ENCODE results near the gene DMRT1.
A peak's percentile ranks its signal among the peaks of the same experiment; 100 is the strongest.

DMRT1 gene

DNA sequence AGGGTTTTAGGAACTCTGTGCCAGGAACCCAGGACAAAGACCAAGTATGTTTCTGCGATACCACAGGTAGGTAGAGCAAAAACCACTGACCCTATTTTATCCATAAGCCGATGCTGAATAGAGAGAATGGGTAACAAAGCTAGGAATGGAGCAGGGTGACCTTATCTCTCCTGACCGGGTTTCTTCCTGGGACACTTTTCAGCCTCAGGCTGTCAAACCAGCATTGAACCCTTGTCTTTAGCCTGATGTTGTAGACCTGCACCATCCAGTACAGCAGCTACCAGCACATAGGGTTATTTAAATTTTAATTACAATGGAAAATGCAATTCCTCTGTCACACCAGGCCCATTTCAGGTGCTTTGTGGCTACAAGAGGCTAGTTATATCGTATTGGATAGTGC, 91.9 kb downstream of the DMRT1 start:
- H3K4me1 ChIP-seq, result no peaks in the 10 kb centered on the region
- DNase-seq, result no peak

DNA sequence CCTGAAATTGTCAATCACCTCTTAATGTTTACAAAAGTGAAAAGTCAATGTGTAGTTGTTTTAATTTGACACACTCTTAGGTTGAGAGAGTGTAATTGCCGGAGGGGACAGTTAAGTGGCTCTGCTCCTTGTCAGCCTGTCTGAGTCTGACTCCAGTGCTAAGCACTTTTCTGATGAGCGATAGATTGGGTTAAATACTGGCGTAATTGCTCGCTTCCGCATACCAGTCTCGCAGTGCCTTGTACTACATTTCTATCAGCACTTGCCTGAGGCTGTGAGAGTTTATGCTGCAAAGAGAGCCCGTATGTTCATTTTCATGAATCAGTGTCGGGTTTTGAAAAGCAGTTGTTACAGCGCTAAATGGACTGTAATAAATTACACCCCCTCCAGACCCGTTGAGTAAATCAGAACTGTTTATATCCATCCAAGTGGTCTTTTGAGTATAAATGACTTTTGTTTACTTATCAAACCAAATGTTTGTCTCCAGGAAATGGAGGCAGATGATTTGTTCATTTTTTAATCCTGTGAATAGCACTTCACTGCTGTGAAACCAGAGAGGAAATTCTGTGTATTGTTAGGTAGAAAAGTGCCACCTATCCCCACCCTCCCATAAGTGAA, 94.0 kb downstream of the DMRT1 start:
- no peaks in the 10 kb centered on the region for H3K9me3 ChIP-seq
- TF ChIP-seq, protein P1, sequence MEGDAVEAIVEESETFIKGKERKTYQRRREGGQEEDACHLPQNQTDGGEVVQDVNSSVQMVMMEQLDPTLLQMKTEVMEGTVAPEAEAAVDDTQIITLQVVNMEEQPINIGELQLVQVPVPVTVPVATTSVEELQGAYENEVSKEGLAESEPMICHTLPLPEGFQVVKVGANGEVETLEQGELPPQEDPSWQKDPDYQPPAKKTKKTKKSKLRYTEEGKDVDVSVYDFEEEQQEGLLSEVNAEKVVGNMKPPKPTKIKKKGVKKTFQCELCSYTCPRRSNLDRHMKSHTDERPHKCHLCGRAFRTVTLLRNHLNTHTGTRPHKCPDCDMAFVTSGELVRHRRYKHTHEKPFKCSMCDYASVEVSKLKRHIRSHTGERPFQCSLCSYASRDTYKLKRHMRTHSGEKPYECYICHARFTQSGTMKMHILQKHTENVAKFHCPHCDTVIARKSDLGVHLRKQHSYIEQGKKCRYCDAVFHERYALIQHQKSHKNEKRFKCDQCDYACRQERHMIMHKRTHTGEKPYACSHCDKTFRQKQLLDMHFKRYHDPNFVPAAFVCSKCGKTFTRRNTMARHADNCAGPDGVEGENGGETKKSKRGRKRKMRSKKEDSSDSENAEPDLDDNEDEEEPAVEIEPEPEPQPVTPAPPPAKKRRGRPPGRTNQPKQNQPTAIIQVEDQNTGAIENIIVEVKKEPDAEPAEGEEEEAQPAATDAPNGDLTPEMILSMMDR (IDR thresholded peaks at IDR 0.05; ENCODE audit: low read depth, low read length), result no peak
- DNase-seq, result peak; percentile 7
- no peak overlapping the region for H3K4me3 ChIP-seq (ENCODE audit: low read depth, low read length)
- no peaks in the 10 kb centered on the region for H3K27me3 ChIP-seq
- H3K4me1 ChIP-seq, result no peaks in the 10 kb centered on the region
- H3K36me3 ChIP-seq, result no peaks in the 10 kb centered on the region

More for the DNA sequence above, 91.9 kb downstream of the DMRT1 start:
- no peaks in the 10 kb centered on the region for H3K36me3 ChIP-seq
- H3K27me3 ChIP-seq, result no peaks in the 10 kb centered on the region
- no peaks in the 10 kb centered on the region for H3K9me3 ChIP-seq
- no peak overlapping the region for H3K4me3 ChIP-seq (ENCODE audit: low read depth, low read length)
- TF ChIP-seq, protein P1 (IDR thresholded peaks at IDR 0.05; ENCODE audit: low read depth, low read length), result no peak

DNA sequence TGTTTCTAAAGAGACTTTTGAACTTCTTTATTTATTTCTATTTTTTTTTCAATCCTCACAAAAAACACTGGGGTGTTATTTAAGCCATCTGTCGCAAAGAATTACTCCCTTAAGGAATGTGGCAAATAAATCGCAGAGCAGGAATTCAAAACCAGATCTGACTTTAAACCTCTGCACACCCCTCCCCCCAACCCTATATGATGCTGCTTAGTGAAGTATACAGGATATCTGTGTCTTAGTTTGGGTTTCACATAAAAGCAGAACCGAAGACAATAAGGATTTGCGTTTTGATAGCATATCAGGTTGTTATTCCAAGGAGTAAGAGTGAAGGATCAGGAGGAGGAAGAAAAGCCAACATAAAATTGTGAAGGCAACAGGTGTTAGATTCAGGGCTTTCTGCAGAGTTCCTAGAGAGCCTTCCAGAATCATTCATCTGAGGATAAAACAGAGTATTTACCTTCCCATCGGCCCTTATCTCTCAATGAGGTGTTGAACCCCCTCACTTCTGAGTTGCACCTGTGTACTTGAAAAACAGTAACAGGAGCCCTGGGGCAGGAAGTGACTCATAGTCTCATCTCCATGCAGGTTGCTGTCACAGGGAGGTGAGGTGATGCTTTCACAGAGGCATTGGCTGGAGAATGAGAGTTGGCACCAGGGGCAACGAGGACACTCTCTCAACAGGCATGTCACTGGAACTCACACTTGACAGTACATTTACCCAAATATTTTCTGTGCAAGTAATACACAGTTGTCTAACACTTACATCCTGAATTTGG, 101.5 kb downstream of the DMRT1 start:
- DNase-seq, result no peak
- TF ChIP-seq, protein P1 (IDR thresholded peaks at IDR 0.05; ENCODE audit: low read depth, low read length), result no peak

DNA sequence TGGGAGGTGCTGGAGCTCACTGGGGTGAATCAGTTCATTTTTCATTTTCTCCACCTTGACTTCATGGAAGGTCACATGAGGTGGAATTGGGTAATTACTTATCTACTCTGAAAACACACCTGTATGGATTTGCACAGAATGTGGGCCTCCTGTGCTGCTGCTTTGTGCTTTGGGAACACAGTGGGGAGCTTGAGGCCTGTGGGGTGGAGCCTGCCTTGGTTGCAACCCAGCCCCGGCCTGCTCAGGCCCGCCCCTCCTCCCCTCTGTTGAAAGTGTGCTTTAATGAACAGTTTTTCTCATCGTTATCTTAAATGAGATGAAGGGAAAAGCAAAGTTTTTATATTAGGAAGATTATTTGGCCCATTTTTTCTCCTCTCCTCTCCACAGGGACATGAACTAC, 106.5 kb downstream of the DMRT1 start:
- H3K4me3 ChIP-seq (ENCODE audit: low read depth, low read length), result no peak overlapping the region
- no peak for DNase-seq
- TF ChIP-seq, protein P1 (IDR thresholded peaks at IDR 0.05; ENCODE audit: low read depth, low read length), result no peak
- H3K9me3 ChIP-seq, result no peaks in the 10 kb centered on the region
- no peaks in the 10 kb centered on the region for H3K4me1 ChIP-seq
- no peaks in the 10 kb centered on the region for H3K36me3 ChIP-seq
- no peaks in the 10 kb centered on the region for H3K27me3 ChIP-seq

More for the DNA sequence above, 101.5 kb downstream of the DMRT1 start:
- Histone ChIP-seq H3K36me3 (no peaks in the 10 kb centered on the region), H3K4me3 (ENCODE audit: low read depth, low read length) (no peak overlapping the region), H3K4me1 (no peaks in the 10 kb centered on the region), H3K27me3 (no peaks in the 10 kb centered on the region), H3K9me3 (no peaks in the 10 kb centered on the region)

DNA sequence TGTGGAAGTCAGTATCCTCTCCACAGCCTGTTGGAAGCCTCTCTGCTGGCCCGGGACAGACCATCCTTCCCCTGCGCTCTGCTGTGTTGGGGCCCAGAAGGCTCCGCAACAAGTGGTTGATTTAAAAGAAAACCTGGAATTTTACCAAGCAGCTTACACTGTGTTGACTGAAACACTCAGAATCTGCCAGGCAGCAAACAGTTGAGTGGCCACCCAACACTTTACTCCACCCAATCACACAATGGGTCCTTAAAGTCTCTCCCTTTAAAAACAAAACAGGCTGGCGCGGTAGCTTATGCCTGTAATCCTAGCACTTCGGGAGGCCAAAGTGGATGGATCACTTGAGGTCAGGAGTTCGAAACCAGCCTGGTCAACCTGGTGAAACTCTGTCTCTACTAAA, 107.0 kb downstream of the DMRT1 start:
- Histone ChIP-seq H3K4me3 (ENCODE audit: low read depth, low read length) (no peak overlapping the region), H3K9me3 (no peaks in the 10 kb centered on the region), H3K27me3 (no peaks in the 10 kb centered on the region), H3K4me1 (no peaks in the 10 kb centered on the region), H3K36me3 (no peaks in the 10 kb centered on the region)
- TF ChIP-seq, protein P1 (IDR thresholded peaks at IDR 0.05; ENCODE audit: low read depth, low read length), result no peak
- no peak for DNase-seq

DNA sequence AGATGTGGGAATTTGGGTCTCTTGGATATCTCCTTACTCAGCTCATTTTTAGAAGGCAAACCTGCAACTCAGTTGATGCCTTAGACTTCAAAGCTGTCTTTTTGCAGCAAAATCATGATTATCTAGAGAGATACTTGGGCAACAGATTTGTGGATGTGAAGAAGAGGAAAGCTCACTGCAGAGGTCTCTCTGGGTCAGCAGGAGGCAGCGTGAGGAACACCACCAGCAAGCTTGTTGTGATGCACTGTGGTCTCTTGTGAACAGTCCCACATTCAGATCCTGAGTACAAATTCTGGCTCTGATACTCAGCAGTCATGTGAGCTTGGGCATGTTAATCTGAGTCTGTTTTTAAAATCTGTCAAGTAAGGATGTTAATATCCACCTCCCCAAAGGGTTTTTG, 108.6 kb downstream of the DMRT1 start:
- TF ChIP-seq, protein P1 (IDR thresholded peaks at IDR 0.05; ENCODE audit: low read depth, low read length), result no peak

More for the DNA sequence above, 108.6 kb downstream of the DMRT1 start:
- Histone ChIP-seq H3K4me3 (ENCODE audit: low read depth, low read length) (no peak overlapping the region), H3K9me3 (no peaks in the 10 kb centered on the region), H3K27me3 (no peaks in the 10 kb centered on the region), H3K36me3 (no peaks in the 10 kb centered on the region), H3K4me1 (no peaks in the 10 kb centered on the region)
- DNase-seq, result no peak

Data from BE2C (cell line).